ENCODE data around the gene DCAF8.

DCAF8 gene

GRCh38 chr1:160192234-160192633, 70.1 kb downstream of the DCAF8 start:
- no peaks in the 10 kb centered on the region for H3K9me3 ChIP-seq (ENCODE audit: control insufficient read depth, low read length)
- H3K27ac ChIP-seq (ENCODE audit: insufficient read depth, low read depth, low read length, poor library complexity, severe bottlenecking) = no peak overlapping the region
- H3K36me3 ChIP-seq (ENCODE audit: control insufficient read depth, insufficient read depth, low read length) = no peaks in the 10 kb centered on the region
- H3K4me3 ChIP-seq (ENCODE audit: insufficient read depth, low read depth, low read length) = no peak overlapping the region
- H3K27me3 ChIP-seq (ENCODE audit: control insufficient read depth, insufficient read depth, low read length, poor library complexity, severe bottlenecking) = no peaks in the 10 kb centered on the region
- H3K4me1 ChIP-seq (ENCODE audit: control insufficient read depth, insufficient read depth, low read length) = peaks cover 7% of the 10 kb centered on the region

- Histone ChIP-seq H3K27ac (ENCODE audit: insufficient read depth, low read depth, low read length, poor library complexity, severe bottlenecking) (no peak overlapping the region), H3K4me1 (ENCODE audit: control insufficient read depth, insufficient read depth, low read length) (peaks cover 7% of the 10 kb centered on the region), H3K36me3 (ENCODE audit: control insufficient read depth, insufficient read depth, low read length) (no peaks in the 10 kb centered on the region), H3K4me3 (ENCODE audit: insufficient read depth, low read depth, low read length) (no peak overlapping the region), H3K27me3 (ENCODE audit: control insufficient read depth, insufficient read depth, low read length, poor library complexity, severe bottlenecking) (no peaks in the 10 kb centered on the region), H3K9me3 (ENCODE audit: control insufficient read depth, low read length) (no peaks in the 10 kb centered on the region)
- 94 to 96% methylated on average over 3 of the region's 3 CpGs for WGBS, 2 experiments
Measured at GRCh38 chr1:160191756-160192155, 70.6 kb downstream of the DCAF8 start.

GRCh38 chr1:160189649-160190625, 72.4 kb downstream of the DCAF8 start, which contains the start of gene CASQ1:
CASQ1 (plus strand) TSS chr1:160190575; CDS start chr1:160190752, 177 bp downstream.
- 78 to 81% methylated on average over 15 of the region's 15 CpGs for WGBS, 2 experiments
- Histone ChIP-seq H3K9me3 (ENCODE audit: control insufficient read depth, low read length) (no peaks in the 10 kb centered on the region), H3K27ac (ENCODE audit: insufficient read depth, low read depth, low read length, poor library complexity, severe bottlenecking) (no peak within 1 kb of the TSS), H3K36me3 (ENCODE audit: control insufficient read depth, insufficient read depth, low read length) (no peaks in the 10 kb centered on the region), H3K4me3 (ENCODE audit: insufficient read depth, low read depth, low read length) (no peak within 1 kb of the TSS), H3K4me1 (ENCODE audit: control insufficient read depth, insufficient read depth, low read length) (peaks cover 7% of the 10 kb centered on the region), H3K27me3 (ENCODE audit: control insufficient read depth, insufficient read depth, low read length, poor library complexity, severe bottlenecking) (no peaks in the 10 kb centered on the region)

GRCh38 chr1:160188341-160188740, 74.0 kb downstream of the DCAF8 start:
- no peaks in the 10 kb centered on the region for H3K36me3 ChIP-seq (ENCODE audit: control insufficient read depth, insufficient read depth, low read length)
- H3K9me3 ChIP-seq (ENCODE audit: control insufficient read depth, low read length) = no peaks in the 10 kb centered on the region
- H3K27ac ChIP-seq (ENCODE audit: insufficient read depth, low read depth, low read length, poor library complexity, severe bottlenecking) = no peak overlapping the region
- peaks cover 5% of the 10 kb centered on the region for H3K4me1 ChIP-seq (ENCODE audit: control insufficient read depth, insufficient read depth, low read length)
- H3K27me3 ChIP-seq (ENCODE audit: control insufficient read depth, insufficient read depth, low read length, poor library complexity, severe bottlenecking) = no peaks in the 10 kb centered on the region
- no peak overlapping the region for H3K4me3 ChIP-seq (ENCODE audit: insufficient read depth, low read depth, low read length)
- 96% methylated on average over 7 of the region's 7 CpGs for WGBS, 2 experiments

GRCh38 chr1:160187407-160187806, 74.9 kb downstream of the DCAF8 start:
- H3K36me3 ChIP-seq (ENCODE audit: control insufficient read depth, insufficient read depth, low read length) = no peaks in the 10 kb centered on the region
- H3K27me3 ChIP-seq (ENCODE audit: control insufficient read depth, insufficient read depth, low read length, poor library complexity, severe bottlenecking) = no peaks in the 10 kb centered on the region
- WGBS, 2 experiments = 89 to 90% methylated on average over 7 of the region's 7 CpGs
- H3K4me1 ChIP-seq (ENCODE audit: control insufficient read depth, insufficient read depth, low read length) = no peaks in the 10 kb centered on the region
- no peak overlapping the region for H3K4me3 ChIP-seq (ENCODE audit: insufficient read depth, low read depth, low read length)
- no peaks in the 10 kb centered on the region for H3K9me3 ChIP-seq (ENCODE audit: control insufficient read depth, low read length)
- H3K27ac ChIP-seq (ENCODE audit: insufficient read depth, low read depth, low read length, poor library complexity, severe bottlenecking) = no peak overlapping the region

GRCh38 chr1:160186729-160187128, 75.6 kb downstream of the DCAF8 start:
- Histone ChIP-seq H3K36me3 (ENCODE audit: control insufficient read depth, insufficient read depth, low read length) (no peaks in the 10 kb centered on the region), H3K27ac (ENCODE audit: insufficient read depth, low read depth, low read length, poor library complexity, severe bottlenecking) (no peak overlapping the region), H3K9me3 (ENCODE audit: control insufficient read depth, low read length) (no peaks in the 10 kb centered on the region), H3K4me1 (ENCODE audit: control insufficient read depth, insufficient read depth, low read length) (no peaks in the 10 kb centered on the region), H3K27me3 (ENCODE audit: control insufficient read depth, insufficient read depth, low read length, poor library complexity, severe bottlenecking) (no peaks in the 10 kb centered on the region), H3K4me3 (ENCODE audit: insufficient read depth, low read depth, low read length) (no peak overlapping the region)
- WGBS, 2 experiments = 84 to 95% methylated on average over 2 of the region's 2 CpGs

- Histone ChIP-seq H3K36me3 (ENCODE audit: control insufficient read depth, insufficient read depth, low read length) (no peaks in the 10 kb centered on the region), H3K4me1 (ENCODE audit: control insufficient read depth, insufficient read depth, low read length) (no peaks in the 10 kb centered on the region), H3K27me3 (ENCODE audit: control insufficient read depth, insufficient read depth, low read length, poor library complexity, severe bottlenecking) (no peaks in the 10 kb centered on the region), H3K27ac (ENCODE audit: insufficient read depth, low read depth, low read length, poor library complexity, severe bottlenecking) (no peak overlapping the region), H3K9me3 (ENCODE audit: control insufficient read depth, low read length) (no peaks in the 10 kb centered on the region), H3K4me3 (ENCODE audit: insufficient read depth, low read depth, low read length) (no peak overlapping the region)
- 94% methylated on average over 7 of the region's 7 CpGs for WGBS, 2 experiments
Measured at GRCh38 chr1:160186246-160186645, 76.1 kb downstream of the DCAF8 start.

- H3K4me3 ChIP-seq (ENCODE audit: insufficient read depth, low read depth, low read length) = no peak overlapping the region
- H3K27ac ChIP-seq (ENCODE audit: insufficient read depth, low read depth, low read length, poor library complexity, severe bottlenecking) = no peak overlapping the region
- peaks cover 9% of the 10 kb centered on the region for H3K4me1 ChIP-seq (ENCODE audit: control insufficient read depth, insufficient read depth, low read length)
- H3K27me3 ChIP-seq (ENCODE audit: control insufficient read depth, insufficient read depth, low read length, poor library complexity, severe bottlenecking) = no peaks in the 10 kb centered on the region
- WGBS, 2 experiments = 95 to 98% methylated on average over 4 of the region's 4 CpGs
- H3K36me3 ChIP-seq (ENCODE audit: control insufficient read depth, insufficient read depth, low read length) = no peaks in the 10 kb centered on the region
- H3K9me3 ChIP-seq (ENCODE audit: control insufficient read depth, low read length) = no peaks in the 10 kb centered on the region
Measured at GRCh38 chr1:160179336-160179735, 83.0 kb downstream of the DCAF8 start.

- Histone ChIP-seq H3K27ac (ENCODE audit: insufficient read depth, low read depth, low read length, poor library complexity, severe bottlenecking) (no peak overlapping the region), H3K9me3 (ENCODE audit: control insufficient read depth, low read length) (no peaks in the 10 kb centered on the region), H3K36me3 (ENCODE audit: control insufficient read depth, insufficient read depth, low read length) (no peaks in the 10 kb centered on the region), H3K4me1 (ENCODE audit: control insufficient read depth, insufficient read depth, low read length) (peaks cover 9% of the 10 kb centered on the region), H3K4me3 (ENCODE audit: insufficient read depth, low read depth, low read length) (no peak overlapping the region), H3K27me3 (ENCODE audit: control insufficient read depth, insufficient read depth, low read length, poor library complexity, severe bottlenecking) (peaks cover 5% of the 10 kb centered on the region)
- 94 to 100% methylated on average over 2 of the region's 2 CpGs for WGBS, 2 experiments
Measured at GRCh38 chr1:160178731-160179130, 83.6 kb downstream of the DCAF8 start.

GRCh38 chr1:160177667-160178066, 84.7 kb downstream of the DCAF8 start:
- Histone ChIP-seq H3K27me3 (ENCODE audit: control insufficient read depth, insufficient read depth, low read length, poor library complexity, severe bottlenecking) (peaks cover 10% of the 10 kb centered on the region), H3K4me1 (ENCODE audit: control insufficient read depth, insufficient read depth, low read length) (peaks cover 9% of the 10 kb centered on the region), H3K4me3 (ENCODE audit: insufficient read depth, low read depth, low read length) (no peak overlapping the region), H3K27ac (ENCODE audit: insufficient read depth, low read depth, low read length, poor library complexity, severe bottlenecking) (no peak overlapping the region), H3K9me3 (ENCODE audit: control insufficient read depth, low read length) (no peaks in the 10 kb centered on the region), H3K36me3 (ENCODE audit: control insufficient read depth, insufficient read depth, low read length) (no peaks in the 10 kb centered on the region)
- WGBS, 2 experiments = 50 to 87% methylated on average over 1 of the region's 1 CpG
